ENCODE measurements around the gene CTU2.

CTU2 gene

DNA sequence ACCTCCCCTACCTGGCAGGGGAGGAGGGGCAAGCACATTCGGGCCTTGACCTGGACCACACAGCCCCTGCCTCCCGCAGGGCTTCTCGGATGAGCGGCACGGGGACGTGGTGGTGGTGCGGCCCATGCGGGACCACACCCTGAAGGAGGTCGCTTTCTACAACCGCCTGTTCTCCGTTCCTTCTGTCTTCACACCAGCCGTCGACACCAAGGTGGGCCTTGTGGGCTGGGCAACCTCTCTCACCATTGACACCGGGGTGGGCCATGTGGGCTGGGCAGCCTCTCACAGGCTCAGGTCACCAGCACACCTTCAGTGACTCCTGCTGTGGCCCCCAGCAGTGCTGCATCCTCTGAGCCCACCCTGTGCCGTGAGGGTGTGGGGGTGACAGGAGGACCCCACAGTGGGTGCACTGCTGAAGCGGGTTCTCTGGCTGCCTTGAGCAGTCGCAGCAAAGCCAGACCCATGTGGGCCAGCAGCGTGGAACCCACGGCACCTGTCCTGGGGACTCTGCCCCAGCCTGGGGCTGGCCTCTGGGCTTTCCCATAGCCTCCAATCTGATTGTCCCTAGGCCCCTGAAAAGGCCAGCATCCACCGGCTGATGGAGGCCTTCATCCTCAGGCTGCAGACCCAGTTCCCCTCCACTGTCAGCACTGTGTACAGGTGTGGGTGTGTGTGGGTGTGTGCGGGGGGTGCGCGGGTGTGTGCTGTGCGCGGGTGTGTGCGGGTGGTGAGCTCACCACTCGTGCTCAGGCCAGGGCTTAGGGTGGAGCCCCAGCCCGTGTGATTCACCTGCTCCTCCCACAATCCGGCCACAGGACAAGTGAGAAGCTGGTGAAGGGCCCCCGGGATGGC is 7.5 kb downstream of the CTU2 start:
- no peaks in the 10 kb centered on the region for H3K9me3 Mint-ChIP-seq
- ATAC-seq (peak; percentile 10), DNase-seq (no peak)
- H3K27ac Mint-ChIP-seq, result peak overlapping the region in 1 of 2 donors; percentile 48
- H3K27me3 Mint-ChIP-seq, result no peaks in the 10 kb centered on the region
- peaks cover 26% of the 10 kb centered on the region for H3K4me1 Mint-ChIP-seq
- no peak overlapping the region for H3K4me3 Mint-ChIP-seq

DNA sequence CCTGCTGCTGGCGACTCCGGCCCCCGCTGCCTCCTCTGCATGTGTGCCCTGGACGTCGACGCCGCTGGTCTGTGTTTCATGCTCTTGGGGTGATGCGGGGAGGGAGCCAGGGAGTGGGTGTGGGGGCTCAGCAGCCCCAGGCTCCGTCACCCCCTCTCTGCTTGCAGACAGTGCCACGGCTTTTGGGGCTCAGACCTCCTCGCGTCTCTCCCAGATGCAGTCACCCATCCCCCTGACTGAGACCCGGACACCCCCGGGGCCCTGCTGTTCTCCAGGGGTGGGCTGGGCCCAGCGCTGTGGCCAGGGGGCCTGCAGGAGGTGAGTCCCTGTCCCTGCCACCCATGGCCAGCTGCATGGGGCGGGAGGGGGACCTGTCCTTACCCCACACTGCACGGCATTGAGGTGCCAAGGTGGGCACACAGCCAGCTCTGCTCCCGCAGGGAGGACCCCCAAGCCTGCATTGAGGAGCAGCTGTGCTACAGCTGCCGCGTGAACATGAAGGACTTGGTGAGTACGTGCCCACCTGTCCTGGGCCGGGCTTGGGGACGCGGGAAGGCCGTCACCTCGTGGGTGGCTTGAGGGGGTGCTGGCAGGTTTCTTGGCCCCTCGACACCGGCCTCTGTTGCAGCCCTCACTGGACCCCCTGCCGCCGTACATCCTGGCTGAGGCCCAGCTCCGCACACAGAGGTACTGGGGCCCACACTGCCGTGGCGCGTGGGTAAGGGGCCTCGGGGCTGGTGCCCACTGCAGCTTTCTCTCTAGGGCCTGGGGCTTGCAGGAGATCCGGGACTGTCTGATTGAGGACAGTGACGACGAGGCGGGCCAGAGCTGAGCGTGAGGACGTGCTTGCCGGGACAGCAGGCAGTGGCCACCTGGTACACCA is 8.4 kb downstream of the CTU2 start:
- Mint-ChIP-seq H3K27ac (peak overlapping the region in 1 of 2 donors; percentile 48), H3K9me3 (no peaks in the 10 kb centered on the region), H3K27me3 (no peaks in the 10 kb centered on the region), H3K4me3 (no peak overlapping the region), H3K4me1 (peaks cover 24% of the 10 kb centered on the region)
- ATAC-seq (peak; percentile 6), DNase-seq (no peak)

DNA sequence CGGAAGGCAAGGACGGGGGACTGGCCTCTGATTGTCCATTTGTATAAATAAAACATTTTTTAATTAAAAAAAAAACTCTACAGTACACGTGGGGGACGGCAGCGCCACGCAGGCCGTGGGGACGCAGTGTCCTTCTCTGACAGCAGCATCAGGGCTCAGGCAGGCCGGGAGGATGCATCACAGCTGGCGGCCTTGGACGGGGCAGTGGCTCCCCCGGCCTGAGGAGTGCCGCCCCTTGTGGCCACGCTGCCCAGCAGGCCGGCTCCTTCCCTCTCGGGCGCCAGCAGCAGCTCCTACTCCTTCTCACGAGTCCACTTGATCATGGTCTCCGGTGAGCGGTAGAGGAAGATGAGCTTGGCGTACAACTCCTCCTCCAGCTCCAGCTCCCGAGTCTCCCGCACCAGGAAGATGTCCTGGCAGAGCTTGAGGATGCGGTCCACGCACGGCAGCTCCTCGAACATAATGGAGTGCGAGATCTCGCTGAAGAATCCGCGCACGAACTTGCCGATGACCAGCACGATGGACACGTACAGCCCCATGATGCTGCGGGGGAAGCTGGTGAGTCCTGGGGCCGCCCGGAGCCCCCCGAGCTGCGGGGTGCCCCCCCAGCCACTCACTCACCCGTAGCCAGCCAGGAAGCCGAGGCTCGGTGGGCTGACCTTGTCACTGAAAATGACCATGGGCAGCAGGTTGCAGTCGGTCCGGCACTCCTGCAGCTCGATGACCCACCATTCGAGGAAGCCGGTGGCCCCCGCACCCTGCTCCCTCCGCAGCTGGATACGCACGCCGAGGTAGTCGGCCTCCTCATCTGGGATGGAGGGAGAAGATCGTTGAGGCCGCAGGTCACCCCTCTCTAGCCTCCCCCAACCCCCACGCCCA is 9.2 kb downstream of the CTU2 start:
- ATAC-seq (no peak), DNase-seq (no peak)
- no peaks in the 10 kb centered on the region for H3K9me3 Mint-ChIP-seq
- no peak overlapping the region for H3K27ac Mint-ChIP-seq
- H3K4me1 Mint-ChIP-seq, result peaks cover 15% of the 10 kb centered on the region
- H3K27me3 Mint-ChIP-seq, result no peaks in the 10 kb centered on the region
- no peak overlapping the region for H3K4me3 Mint-ChIP-seq

DNA sequence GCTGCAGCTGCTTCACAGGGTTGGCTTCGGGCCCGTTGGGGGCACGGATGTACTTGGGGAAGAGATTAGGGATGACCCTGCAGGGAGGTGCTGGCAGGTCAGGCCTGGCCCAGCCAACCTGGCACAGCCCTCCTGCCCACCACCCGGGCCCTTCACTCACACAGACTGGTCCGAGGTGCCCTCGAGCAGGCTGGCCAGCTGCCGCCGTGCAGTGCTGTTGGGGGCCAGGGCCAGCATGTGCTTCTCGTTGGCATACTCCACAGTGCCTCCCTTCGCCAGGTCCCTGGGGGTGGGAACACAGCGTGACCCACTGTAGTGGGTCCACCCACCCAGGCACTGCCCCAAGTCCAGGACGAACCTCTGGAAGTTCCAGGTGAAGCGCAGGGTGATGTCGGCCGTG is 9.9 kb downstream of the CTU2 start:
- Mint-ChIP-seq H3K27me3 (no peaks in the 10 kb centered on the region), H3K4me3 (no peak overlapping the region), H3K27ac (no peak overlapping the region), H3K9me3 (no peaks in the 10 kb centered on the region), H3K4me1 (peaks cover 8% of the 10 kb centered on the region)
- DNase-seq (no peak), ATAC-seq (no peak)

DNA sequence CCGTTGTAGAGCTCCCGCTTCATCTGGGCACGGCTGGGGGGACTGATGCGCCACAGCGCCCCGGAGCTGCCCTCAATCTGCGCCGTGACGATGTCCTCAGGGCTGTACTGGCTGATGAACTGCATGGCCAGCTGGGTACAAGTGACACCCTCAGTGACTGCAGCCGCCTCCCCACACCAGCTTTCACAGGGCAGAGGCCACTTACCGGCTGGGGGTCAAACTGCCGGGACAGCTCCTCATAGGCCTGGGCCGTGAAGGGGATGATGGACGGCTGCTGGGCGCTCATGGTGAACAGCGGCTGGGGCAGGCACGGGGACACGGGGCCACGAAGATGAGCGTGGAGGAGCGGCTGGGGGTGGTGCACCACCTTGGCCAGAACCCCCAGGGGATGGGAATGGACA is 10.3 kb downstream of the CTU2 start:
- Mint-ChIP-seq H3K4me3 (no peak overlapping the region), H3K4me1 (peaks cover 5% of the 10 kb centered on the region), H3K27me3 (no peaks in the 10 kb centered on the region), H3K9me3 (no peaks in the 10 kb centered on the region), H3K27ac (no peak overlapping the region)
- ATAC-seq, result no peak
- DNase-seq, result no peak

DNA sequence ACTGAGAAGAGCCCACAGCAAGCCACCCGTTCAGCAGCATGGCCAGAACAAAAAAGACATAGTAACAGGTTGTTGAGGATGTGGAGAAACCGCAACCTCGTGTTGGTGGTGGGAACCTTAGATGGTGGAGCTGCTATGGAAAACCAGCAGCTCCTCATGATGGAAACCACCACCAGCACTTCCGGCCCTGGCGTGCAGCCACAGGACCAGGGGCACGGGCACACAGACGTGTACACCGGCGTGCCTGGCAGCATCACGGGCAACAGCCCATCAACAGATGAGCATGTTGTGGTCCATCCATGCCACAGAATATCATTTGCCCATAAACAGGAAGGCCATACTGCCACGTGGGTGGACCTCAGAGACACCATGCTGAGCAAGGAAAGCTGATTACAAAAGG is 11.9 kb downstream of the CTU2 start:
- H3K9me3 Mint-ChIP-seq, result no peaks in the 10 kb centered on the region
- H3K4me1 Mint-ChIP-seq, result no peaks in the 10 kb centered on the region
- ATAC-seq (no peak), DNase-seq (no peak)
- H3K27me3 Mint-ChIP-seq, result no peaks in the 10 kb centered on the region
- H3K27ac Mint-ChIP-seq, result no peak overlapping the region
- no peak overlapping the region for H3K4me3 Mint-ChIP-seq

DNA sequence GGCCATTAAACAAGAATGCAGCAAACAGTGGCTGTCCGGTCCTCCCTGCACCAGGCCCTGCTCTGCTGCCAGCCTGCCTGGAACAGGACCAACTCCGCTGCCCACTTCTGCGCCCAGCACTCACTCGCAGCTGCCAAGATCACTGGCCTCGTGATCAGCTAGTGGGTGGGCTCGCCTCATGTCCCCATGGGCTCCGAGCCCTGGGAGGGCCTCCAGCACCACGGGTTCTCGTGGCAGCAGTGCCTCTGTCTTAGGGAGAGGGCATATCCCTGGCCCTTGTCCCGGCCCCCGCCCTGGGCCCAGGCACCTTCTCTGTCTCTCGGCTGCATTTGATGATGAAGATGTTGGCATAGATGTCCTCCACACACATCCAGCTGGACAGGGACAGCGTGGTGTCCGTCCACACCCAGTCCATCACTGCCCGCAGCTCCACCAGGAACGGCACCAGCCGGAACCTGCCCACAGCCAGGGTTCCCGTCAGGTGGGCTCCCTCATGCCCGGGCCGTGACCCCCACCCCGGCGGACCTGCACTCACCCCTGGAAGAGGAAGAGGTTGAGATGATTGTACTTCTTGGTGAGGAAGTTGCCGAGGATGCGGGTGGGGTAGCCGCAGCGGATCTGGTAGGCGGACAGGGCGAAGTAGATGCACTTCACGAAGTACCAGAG is 13.1 kb downstream of the CTU2 start:
- DNase-seq (no peak), ATAC-seq (no peak)
- Mint-ChIP-seq H3K27me3 (no peaks in the 10 kb centered on the region), H3K4me3 (no peak overlapping the region), H3K4me1 (no peaks in the 10 kb centered on the region), H3K27ac (peak overlapping the region in 1 of 2 donors; percentile 34), H3K9me3 (no peaks in the 10 kb centered on the region)

DNA sequence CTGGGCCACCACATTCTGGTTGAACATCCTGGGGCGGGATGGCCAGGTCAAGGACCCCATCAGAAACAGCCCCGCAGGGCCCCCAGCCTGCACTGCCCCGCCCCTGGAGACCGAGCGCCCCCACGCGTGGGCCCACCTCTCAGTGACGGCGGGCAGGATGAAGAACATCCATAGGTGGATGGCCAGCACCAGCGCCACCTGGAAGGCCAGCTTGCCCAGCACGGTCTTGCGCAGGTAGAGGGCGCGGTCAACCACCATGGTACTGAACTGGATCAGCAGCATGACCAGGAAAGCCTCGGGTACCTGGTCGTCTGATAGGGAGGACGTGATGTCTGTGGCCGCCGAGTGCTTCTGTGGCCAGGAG is 13.6 kb downstream of the CTU2 start:
- H3K27me3 Mint-ChIP-seq, result no peaks in the 10 kb centered on the region
- H3K4me1 Mint-ChIP-seq, result no peaks in the 10 kb centered on the region
- DNase-seq (no peak), ATAC-seq (no peak)
- H3K9me3 Mint-ChIP-seq, result no peaks in the 10 kb centered on the region
- H3K27ac Mint-ChIP-seq, result no peak overlapping the region
- no peak overlapping the region for H3K4me3 Mint-ChIP-seq

DNA sequence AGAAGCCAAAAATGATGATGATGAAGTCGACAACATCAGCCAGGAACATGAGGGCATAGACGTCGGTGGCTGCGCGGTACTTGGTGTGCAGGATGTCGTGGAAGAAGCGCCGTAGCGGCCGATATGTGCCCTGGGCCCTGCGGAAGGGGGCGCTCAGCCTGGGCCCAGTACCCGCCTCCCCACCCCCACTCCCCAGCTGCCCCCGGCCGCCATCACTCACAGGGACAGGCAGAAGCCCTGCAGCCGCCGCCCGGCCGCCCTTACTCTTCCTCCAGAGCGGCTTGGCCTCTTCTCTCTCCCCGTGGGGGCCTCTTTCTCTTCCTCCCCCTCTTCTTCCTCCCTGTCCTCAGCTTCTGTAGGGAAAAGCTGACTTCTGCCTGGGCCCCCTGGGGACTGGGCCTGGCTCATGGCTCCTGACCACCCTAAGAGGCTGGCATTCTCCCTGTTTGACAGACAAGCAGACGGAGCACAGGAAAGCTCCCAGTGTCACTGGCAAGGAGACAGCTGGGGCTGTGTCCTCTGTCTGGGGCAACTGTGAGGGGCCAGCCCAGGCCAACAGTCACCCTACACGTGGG is 14.2 kb downstream of the CTU2 start:
- DNase-seq, result no peak
- Mint-ChIP-seq H3K4me1 (no peaks in the 10 kb centered on the region), H3K27me3 (no peaks in the 10 kb centered on the region), H3K4me3 (no peak overlapping the region), H3K9me3 (no peaks in the 10 kb centered on the region), H3K27ac (peak overlapping the region in 1 of 2 donors; percentile 10)
- no peak for ATAC-seq

DNA sequence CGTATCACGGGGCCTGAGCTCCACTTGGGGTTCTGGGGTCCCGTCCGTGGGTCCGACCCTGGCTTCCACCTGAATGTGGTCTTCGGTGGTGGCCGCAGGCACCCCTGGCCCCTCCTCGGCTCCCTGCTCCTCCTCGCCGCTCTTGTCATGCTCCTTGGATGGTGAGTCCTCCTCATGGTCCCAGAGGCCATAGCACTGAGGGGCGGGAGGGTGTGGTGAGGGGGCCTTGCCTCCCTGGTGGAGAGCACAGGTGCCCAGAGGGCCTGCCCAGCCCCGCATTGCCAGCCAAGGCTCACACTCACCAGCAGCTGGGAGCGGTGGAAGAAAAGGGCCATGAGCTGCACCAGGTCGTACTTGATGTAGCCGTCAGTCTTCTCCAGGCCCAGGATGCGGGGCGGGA is 14.9 kb downstream of the CTU2 start:
- Mint-ChIP-seq H3K27me3 (no peaks in the 10 kb centered on the region), H3K27ac (no peak overlapping the region), H3K9me3 (no peaks in the 10 kb centered on the region), H3K4me3 (no peak overlapping the region), H3K4me1 (no peaks in the 10 kb centered on the region)
- DNase-seq (no peak), ATAC-seq (no peak)

DNA sequence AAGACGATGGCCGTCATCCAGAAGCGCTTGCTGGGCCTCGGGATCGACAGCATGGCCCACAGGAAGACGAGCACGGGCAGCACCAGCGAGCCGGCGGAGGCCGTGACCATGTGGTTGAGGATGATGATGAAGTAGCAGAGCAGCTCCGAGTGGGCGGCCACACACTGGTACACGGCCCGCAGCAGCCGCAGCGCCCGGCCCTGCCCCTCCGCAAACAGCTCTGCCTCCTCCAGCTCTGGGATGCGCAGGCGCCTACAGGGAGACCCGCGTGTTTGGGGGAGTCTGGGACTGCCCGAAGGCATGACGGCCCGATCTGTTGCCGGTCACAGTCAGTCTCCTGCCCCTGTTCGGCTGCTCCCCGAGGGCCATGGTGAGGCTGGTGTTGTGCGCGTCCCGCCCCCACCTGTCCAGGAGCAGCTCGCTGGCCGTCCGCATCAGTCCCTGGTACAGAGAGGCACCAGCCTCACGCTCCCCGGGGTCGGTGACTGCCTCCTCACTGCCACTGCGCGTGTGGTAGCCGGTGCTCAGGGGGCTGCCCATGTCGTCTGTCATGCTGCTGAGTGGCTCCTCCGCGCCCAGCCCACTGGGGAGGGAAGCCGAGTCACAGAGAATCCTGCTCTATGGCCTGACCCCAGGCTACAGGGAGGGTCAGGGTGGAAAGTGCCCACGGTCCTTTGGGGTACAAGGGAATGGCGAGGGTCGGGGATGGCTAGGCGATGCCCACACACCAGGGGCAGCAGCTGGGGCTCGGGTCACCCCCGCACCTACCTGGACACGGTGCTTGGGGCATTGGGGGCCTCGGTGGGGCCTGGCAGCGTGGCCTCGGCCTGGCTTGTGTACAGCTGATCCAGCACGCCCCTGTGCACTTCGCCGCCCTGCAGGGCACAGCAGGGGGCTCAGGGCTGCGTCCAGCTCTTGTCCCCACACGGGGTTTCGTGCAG is 15.8 kb downstream of the CTU2 start:
- Mint-ChIP-seq H3K4me3 (no peak overlapping the region), H3K4me1 (no peaks in the 10 kb centered on the region), H3K27me3 (no peaks in the 10 kb centered on the region), H3K27ac (no peak overlapping the region), H3K9me3 (no peaks in the 10 kb centered on the region)
- DNase-seq, result no peak
- no peak for ATAC-seq

DNA sequence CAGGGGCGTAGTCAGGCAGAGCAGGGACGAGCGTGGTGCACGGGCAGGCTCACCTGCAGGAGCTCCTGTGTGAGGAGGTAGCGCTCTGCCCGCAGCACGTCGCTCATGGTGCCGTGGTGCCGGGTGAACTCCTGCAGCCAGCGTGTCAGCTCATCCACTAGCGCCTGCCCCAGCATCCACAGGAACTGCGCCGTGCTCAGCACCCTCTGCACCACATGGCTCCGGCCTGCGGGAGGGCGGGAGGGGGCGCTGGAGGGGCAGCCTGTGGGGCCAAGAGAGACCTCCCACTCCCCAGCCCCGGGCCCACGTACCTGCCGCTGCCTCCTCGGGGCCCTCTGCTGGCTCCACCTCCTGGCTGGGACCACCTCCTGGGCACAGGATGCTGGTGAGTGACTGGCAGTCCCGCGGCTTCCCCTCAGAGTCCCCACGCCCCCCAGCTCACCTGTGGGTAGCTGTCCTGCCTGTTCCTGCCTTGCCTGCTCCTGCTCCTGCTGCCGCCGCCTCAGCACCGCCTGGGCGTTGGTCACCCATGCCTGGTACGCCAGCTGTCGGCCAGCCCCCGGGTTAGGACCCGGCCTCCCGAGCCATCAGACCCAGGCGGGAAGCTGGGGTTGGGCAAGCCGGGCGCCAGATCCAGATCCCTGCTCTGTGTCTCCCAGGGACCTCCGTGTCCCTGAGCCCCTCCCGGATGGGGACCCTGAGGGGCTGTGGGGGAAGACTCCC is 16.6 kb downstream of the CTU2 start:
- DNase-seq (no peak), ATAC-seq (no peak)
- no peaks in the 10 kb centered on the region for H3K27me3 Mint-ChIP-seq
- H3K4me1 Mint-ChIP-seq, result no peaks in the 10 kb centered on the region
- no peak overlapping the region for H3K4me3 Mint-ChIP-seq
- no peak overlapping the region for H3K27ac Mint-ChIP-seq
- H3K9me3 Mint-ChIP-seq, result no peaks in the 10 kb centered on the region

DNA sequence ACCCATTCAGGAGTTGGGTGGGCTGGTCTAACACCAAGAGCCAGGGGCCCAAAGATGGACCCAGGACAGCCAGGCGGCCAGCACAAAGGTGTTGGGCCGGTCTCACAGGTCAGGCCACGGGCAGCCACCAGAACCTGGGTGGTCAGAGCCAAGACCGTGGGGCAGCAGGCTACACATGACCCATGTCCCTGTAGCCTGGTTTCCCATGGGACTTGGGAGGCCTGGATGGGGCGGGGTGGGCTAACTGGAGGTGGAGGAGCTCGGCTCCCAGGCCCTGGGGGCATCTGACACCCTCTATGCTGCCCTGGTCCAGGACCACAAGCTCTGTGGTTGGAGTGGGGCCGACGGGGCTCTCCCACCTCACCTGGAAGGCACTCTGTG is 17.2 kb downstream of the CTU2 start:
- Mint-ChIP-seq H3K4me3 (no peak overlapping the region), H3K4me1 (no peaks in the 10 kb centered on the region), H3K27me3 (no peaks in the 10 kb centered on the region), H3K9me3 (no peaks in the 10 kb centered on the region), H3K27ac (no peak overlapping the region)
- DNase-seq (no peak), ATAC-seq (no peak)

Data from stimulated activated naive CD8-positive, alpha-beta T cell treated with anti-CD3 and anti-CD28 coated beads, Interleukin-15, amount 100 ng/mL, for 72 hours (primary cell).